Parathyroid adenoma (tissue), 2 donors: ENCODE data around the gene MORC1.

Experiments used
- H2AFZ ChIP-seq: fragments of 300-600 bp; sonication (generic); one replicate; pipeline ENCODE4 v1.7.0; 2017; ENCODE audit warnings: antibody characterized with exemption, mild to moderate bottlenecking
- H3K27ac ChIP-seq: fragments of 300-600 bp; sonication (generic); one replicate; pipeline ENCODE4 v1.7.0; 2017
- H3K27me3 ChIP-seq: fragments of 300-600 bp; sonication (generic); one replicate; pipeline ENCODE4 v1.7.0; 2017; ENCODE audit warnings: low read length; ENCODE audit not compliant: control insufficient read depth, insufficient read depth
- H3K36me3 ChIP-seq: fragments of 300-600 bp; sonication (generic); one replicate; pipeline ENCODE4 v1.7.0; 2017; ENCODE audit warnings: low read length; ENCODE audit not compliant: control insufficient read depth, insufficient read depth
- H3K4me1 ChIP-seq: fragments of 300-600 bp; sonication (generic); one replicate; pipeline ENCODE4 v1.7.0; 2017; ENCODE audit warnings: control low read depth
- H3K4me2 ChIP-seq: fragments of 300-600 bp; sonication (generic); one replicate; pipeline ENCODE4 v1.7.0; 2017; ENCODE audit warnings: low read length
- H3K4me3 ChIP-seq: fragments of 300-600 bp; sonication (generic); one replicate; pipeline ENCODE4 v1.7.0; 2017; ENCODE audit warnings: low read depth, low read length
- H3K79me2 ChIP-seq: fragments of 300-600 bp; sonication (generic); one replicate; pipeline ENCODE4 v1.7.0; 2017; ENCODE audit warnings: control low read depth
- H3K9ac ChIP-seq: fragments of 300-600 bp; sonication (generic); one replicate; pipeline ENCODE4 v1.7.0; 2017; ENCODE audit warnings: mild to moderate bottlenecking
- H3K9me3 ChIP-seq: fragments of 300-600 bp; sonication (generic); one replicate; pipeline ENCODE4 v1.7.0; 2017; ENCODE audit warnings: low read length; ENCODE audit not compliant: control insufficient read depth
- TF ChIP-seq, protein P1 (sequence below): fragments of 300-600 bp; sonication (generic); IDR thresholded peaks from one replicate; pipeline ENCODE4 v1.7.0; 2017; ENCODE audit warnings: antibody characterized with exemption, mild to moderate bottlenecking
- donor health status: primary hyperparathyroidism.

Gene MORC1

DNA sequence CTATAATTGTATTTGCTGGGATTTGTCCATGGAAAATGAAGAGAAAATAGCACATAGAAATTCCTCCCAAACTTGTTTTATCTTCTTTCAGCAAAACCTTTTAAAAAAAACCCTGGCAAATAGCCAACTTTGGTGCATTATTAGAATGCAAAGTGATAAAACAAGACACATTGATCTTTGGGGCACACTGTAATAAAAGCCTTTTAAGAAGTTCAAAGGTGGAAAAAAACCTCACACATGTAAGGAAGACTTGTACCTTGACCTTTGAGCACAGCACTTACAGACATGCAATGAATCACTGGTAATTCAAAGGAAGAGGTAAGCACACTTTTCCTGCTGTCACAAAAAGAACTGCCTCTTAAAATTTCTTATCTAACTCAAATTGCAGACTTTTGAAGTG is 8.0 kb upstream of the MORC1 start:
- Histone ChIP-seq H3K79me2 (no peaks in the 10 kb centered on the region), H3K27ac (no peak overlapping the region), H3K4me2 (no peak overlapping the region), H3K27me3 (no peaks in the 10 kb centered on the region), H2AFZ (no peak overlapping the region), H3K4me1 (no peaks in the 10 kb centered on the region), H3K9ac (no peak overlapping the region), H3K36me3 (no peaks in the 10 kb centered on the region), H3K4me3 (no peak overlapping the region), H3K9me3 (no peaks in the 10 kb centered on the region)
- TF ChIP-seq, protein P1, sequence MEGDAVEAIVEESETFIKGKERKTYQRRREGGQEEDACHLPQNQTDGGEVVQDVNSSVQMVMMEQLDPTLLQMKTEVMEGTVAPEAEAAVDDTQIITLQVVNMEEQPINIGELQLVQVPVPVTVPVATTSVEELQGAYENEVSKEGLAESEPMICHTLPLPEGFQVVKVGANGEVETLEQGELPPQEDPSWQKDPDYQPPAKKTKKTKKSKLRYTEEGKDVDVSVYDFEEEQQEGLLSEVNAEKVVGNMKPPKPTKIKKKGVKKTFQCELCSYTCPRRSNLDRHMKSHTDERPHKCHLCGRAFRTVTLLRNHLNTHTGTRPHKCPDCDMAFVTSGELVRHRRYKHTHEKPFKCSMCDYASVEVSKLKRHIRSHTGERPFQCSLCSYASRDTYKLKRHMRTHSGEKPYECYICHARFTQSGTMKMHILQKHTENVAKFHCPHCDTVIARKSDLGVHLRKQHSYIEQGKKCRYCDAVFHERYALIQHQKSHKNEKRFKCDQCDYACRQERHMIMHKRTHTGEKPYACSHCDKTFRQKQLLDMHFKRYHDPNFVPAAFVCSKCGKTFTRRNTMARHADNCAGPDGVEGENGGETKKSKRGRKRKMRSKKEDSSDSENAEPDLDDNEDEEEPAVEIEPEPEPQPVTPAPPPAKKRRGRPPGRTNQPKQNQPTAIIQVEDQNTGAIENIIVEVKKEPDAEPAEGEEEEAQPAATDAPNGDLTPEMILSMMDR, result no peak

DNA sequence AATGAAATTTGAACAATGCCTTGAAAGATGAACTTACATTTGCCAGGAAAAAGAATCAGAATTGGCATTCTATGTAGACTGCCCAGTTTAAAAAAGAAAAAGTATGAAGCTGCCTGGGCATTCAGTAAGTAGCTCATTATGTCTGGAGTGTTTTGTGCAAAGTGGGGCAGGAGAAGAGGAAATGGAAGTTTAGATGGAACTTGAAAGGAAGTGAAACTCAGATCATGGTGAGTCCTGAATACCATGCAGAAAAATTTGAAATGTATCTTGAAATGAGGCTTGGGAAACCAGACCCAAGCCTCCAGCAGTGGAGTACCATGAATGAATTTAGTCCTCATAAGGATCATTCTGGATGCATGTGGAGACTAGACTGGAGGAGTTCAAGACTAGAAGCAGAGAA is 4.8 kb upstream of the MORC1 start:
- H3K4me1 ChIP-seq, result no peaks in the 10 kb centered on the region
- no peak overlapping the region for H3K9ac ChIP-seq
- no peak overlapping the region for H3K27ac ChIP-seq
- H3K4me2 ChIP-seq, result no peak overlapping the region
- H3K4me3 ChIP-seq, result no peak overlapping the region
- H3K27me3 ChIP-seq, result no peaks in the 10 kb centered on the region
- no peaks in the 10 kb centered on the region for H3K79me2 ChIP-seq
- TF ChIP-seq, protein P1, result no peak
- H3K36me3 ChIP-seq, result no peaks in the 10 kb centered on the region
- no peak overlapping the region for H2AFZ ChIP-seq
- H3K9me3 ChIP-seq, result no peaks in the 10 kb centered on the region

DNA sequence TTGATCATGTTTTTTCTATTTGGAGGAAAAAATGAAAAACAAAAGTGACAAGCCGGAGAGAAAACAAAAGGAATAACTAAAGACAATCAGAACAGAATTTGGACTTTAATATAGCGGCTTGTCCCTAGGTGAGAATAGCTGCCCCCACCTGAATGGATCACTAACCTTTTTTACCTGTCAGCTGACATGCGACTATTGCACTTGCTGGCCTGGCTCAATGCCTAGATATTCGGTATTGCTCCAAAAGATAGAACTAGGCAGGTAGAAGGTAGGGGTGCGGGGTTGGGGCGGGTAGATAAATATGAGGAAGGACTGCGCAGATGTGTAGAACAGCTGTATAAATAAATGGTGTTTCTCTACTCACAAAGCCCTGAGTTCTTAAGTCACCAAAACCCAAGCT is 650 bp upstream of the MORC1 start:
- H3K79me2 ChIP-seq, result no peaks in the 10 kb centered on the region

DNA sequence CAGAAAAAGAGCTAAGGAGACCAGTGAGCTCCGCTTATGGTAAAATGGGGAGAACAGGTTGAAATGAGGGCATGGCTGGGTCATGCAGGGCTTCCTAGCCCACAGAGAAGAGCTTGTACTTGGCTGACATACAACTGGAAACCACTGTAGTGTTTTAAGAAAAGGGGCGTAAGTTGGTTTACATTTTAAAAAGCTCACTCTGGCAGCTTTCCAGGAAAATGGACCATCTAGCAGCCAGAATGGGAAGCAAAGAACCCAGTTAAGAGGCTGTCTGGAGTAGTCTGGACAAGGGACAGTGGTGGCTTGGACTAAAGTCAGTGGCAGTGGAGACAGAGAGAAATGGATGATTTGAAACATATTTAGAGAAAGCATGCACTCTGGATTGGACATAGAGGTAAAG is 1.9 kb downstream of the MORC1 start:
- no peaks in the 10 kb centered on the region for H3K4me1 ChIP-seq
- no peaks in the 10 kb centered on the region for H3K79me2 ChIP-seq
- H3K36me3 ChIP-seq, result no peaks in the 10 kb centered on the region
- H3K27me3 ChIP-seq, result no peaks in the 10 kb centered on the region
- no peaks in the 10 kb centered on the region for H3K9me3 ChIP-seq
- H3K27ac ChIP-seq, result no peak overlapping the region
- no peak overlapping the region for H3K4me3 ChIP-seq
- H2AFZ ChIP-seq, result no peak overlapping the region
- TF ChIP-seq, protein P1, result no peak
- no peak overlapping the region for H3K9ac ChIP-seq
- no peak overlapping the region for H3K4me2 ChIP-seq

More for the DNA sequence above, 650 bp upstream of the MORC1 start:
- Histone ChIP-seq H3K36me3 (no peaks in the 10 kb centered on the region), H3K9ac (no peak overlapping the region), H3K27me3 (no peaks in the 10 kb centered on the region), H3K4me3 (no peak overlapping the region), H3K27ac (no peak overlapping the region), H3K4me2 (no peak overlapping the region), H3K9me3 (no peaks in the 10 kb centered on the region), H3K4me1 (no peaks in the 10 kb centered on the region), H2AFZ (no peak overlapping the region)
- TF ChIP-seq, protein P1, result no peak

DNA sequence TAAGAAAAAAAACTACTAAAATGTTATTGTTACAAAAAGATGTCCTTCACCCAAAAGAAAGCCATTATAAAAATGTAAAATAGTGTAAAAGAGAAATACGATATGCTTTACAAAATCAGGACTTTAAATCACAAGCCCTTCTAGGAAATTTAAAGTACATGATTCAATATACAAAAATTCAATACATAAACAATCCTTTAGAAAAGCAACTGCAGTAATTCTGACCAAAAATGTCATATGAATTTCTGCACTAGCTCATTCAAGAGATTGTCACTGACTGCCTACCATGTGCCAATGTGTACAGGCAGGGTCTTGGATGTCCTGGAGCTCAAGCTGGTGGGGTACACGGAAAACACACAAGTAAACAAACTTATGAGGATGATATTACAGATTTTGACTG is 2.5 kb downstream of the MORC1 start:
- no peak overlapping the region for H3K4me3 ChIP-seq
- H2AFZ ChIP-seq, result no peak overlapping the region
- H3K27ac ChIP-seq, result no peak overlapping the region
- H3K79me2 ChIP-seq, result no peaks in the 10 kb centered on the region
- H3K9me3 ChIP-seq, result no peaks in the 10 kb centered on the region
- no peak overlapping the region for H3K4me2 ChIP-seq
- no peaks in the 10 kb centered on the region for H3K36me3 ChIP-seq
- H3K9ac ChIP-seq, result no peak overlapping the region
- no peaks in the 10 kb centered on the region for H3K4me1 ChIP-seq
- TF ChIP-seq, protein P1, result no peak
- H3K27me3 ChIP-seq, result no peaks in the 10 kb centered on the region
